22Rv1 (cell line): ENCODE results near the gene GIPC3.

Source experiments
- H3K27ac ChIP-seq: fragments of 450-650 bp; 2 replicates; pipeline ENCODE4 v1.5.1; 2017
- CTCF ChIP-seq: fragments of 450-650 bp; IDR thresholded peaks from 2 replicates; pipeline ENCODE4 v1.5.1; 2017; ENCODE audit warnings: mild to moderate bottlenecking
- ZFX ChIP-seq: fragments of 450-650 bp; IDR thresholded peaks from 2 replicates; pipeline ENCODE4 v1.6.1; 2017; ENCODE audit warnings: antibody characterized with exemption, borderline replicate concordance

GIPC3 gene

GRCh38 chr19:3586127-3586626, 899 bp downstream of the GIPC3 start:
- peak overlapping the region; percentile 50 for H3K27ac ChIP-seq
- TF ChIP-seq ZFX (no peak), CTCF (peak; percentile 75)

- TF ChIP-seq ZFX (no peak), CTCF (no peak)
Measured at GRCh38 chr19:3586707-3587346, 1.5 kb downstream of the GIPC3 start.

GRCh38 chr19:3589439-3589838, 4.2 kb downstream of the GIPC3 start:
- H3K27ac ChIP-seq, result no peak overlapping the region
- TF ChIP-seq CTCF (no peak), ZFX (no peak)

More at GRCh38 chr19:3586707-3587346, 1.5 kb downstream of the GIPC3 start:
- peak overlapping the region; percentile 50 for H3K27ac ChIP-seq

- TF ChIP-seq ZFX (no peak), CTCF (no peak)
- no peak overlapping the region for H3K27ac ChIP-seq
Measured at GRCh38 chr19:3589949-3590348, 4.7 kb downstream of the GIPC3 start.

- no peak for TF ChIP-seq CTCF
- TF ChIP-seq ZFX, result no peak
- H3K27ac ChIP-seq, result no peak overlapping the region
Measured at GRCh38 chr19:3590991-3591659, 5.8 kb downstream of the GIPC3 start.

- TF ChIP-seq CTCF, result no peak
- no peak for TF ChIP-seq ZFX
- H3K27ac ChIP-seq, result no peak overlapping the region
Measured at GRCh38 chr19:3591876-3592613, 6.8 kb downstream of the GIPC3 start.
